HCT116 (cell line): ENCODE results near the gene MDFI. TPM values are rescaled to one million over a fixed set of nuclear protein-coding genes. Genes with fewer than 3 reads are reported as not detected.

Experiments
- ATAC-seq: fragments of 200-7000 bp; cut with Tn5 transposase; 2 replicates; pipeline ENCODE4 v1.9.1; 2020; ENCODE audit warnings: mild to moderate bottlenecking, moderate library complexity
- BruUV-seq: library from RNA; stranded (reverse); fragments of 400-500 nt; replicated peaks from 2 replicates; lab custom pipeline; 2021; lab: Mats Ljungman, UMichigan
- CTCF ChIA-PET: fragments of 300-600 bp; sonication (Branson Sonifier 250); formaldehyde crosslinking; loops from one replicate; lab custom pipeline; 2021; ENCODE audit warnings: antibody characterized with exemption; lab: Charles Lee
- POLR2A ChIA-PET: fragments of 300-600, 350-600 bp; sonication (Branson Sonifier 250); formaldehyde crosslinking; loops from one replicate; lab custom pipeline; 2021; ENCODE audit warnings: antibody characterized with exemption; lab: Charles Lee
- RAD21 ChIA-PET, 2 experiments: fragments of 300-600 bp; sonication (Branson Sonifier 250); formaldehyde crosslinking; loops; one replicate each; lab custom pipeline; 2023; ENCODE audit warnings: low total read pairs in 2 of 2; ENCODE audit not compliant: uncharacterized antibody in 2 of 2, unreplicated experiment in 2 of 2, low non-redundant PET in 1 of 2; lab: Charles Lee
- DNase-seq: peaks from one replicate; pipeline ENCODE4 v3.0.0-alpha.2; 2010; ENCODE audit warnings: low read depth, low spot score
- H2AFZ ChIP-seq: fragments of 200-600 bp; shearing (Covaris generic), sonication (generic); 2 replicates; pipeline ENCODE4 v1.6.1; 2017; ENCODE audit warnings: low read depth, mixed run types, mixed read lengths, antibody characterized with exemption, low read length; ENCODE audit not compliant: poor library complexity, severe bottlenecking
- H3K27ac ChIP-seq: 2 replicates; pipeline ENCODE4 v1.5.1; 2012; ENCODE audit warnings: low read depth, low read length
- H3K27me3 ChIP-seq: fragments of 200-600 bp; sonication (generic); 2 replicates; pipeline ENCODE4 v1.6.1; 2016; ENCODE audit warnings: mixed run types, low read length, mixed read lengths; ENCODE audit not compliant: insufficient read depth
- H3K36me3 ChIP-seq, 2 experiments: fragments of 200-500 bp in 1 of 2; fragments of 200-600 bp in 1 of 2; sonication (Bioruptor generic) in 1 of 2; sonication (generic) in 1 of 2; 2 replicates each; pipeline versions ENCODE4 v1.5.1 to v1.6.1; 2014 to 2016; ENCODE audit warnings: low read length in 2 of 2, inconsistent platforms in 1 of 2, mixed read lengths in 1 of 2, mixed run types in 1 of 2; ENCODE audit not compliant: insufficient read depth in 2 of 2, control insufficient read depth in 1 of 2
- H3K4me1 ChIP-seq, 2 experiments: fragments of 200-600 bp in 1 of 2; sonication (generic) in 1 of 2; 2 replicates each; pipeline versions ENCODE4 v1.5.1 to v1.6.1; 2012 to 2017; ENCODE audit warnings: low read length in 2 of 2, inconsistent platforms in 1 of 2, mild to moderate bottlenecking in 1 of 2, mixed read lengths in 1 of 2, mixed run types in 1 of 2, moderate library complexity in 1 of 2; ENCODE audit not compliant: insufficient read depth in 2 of 2, control insufficient read depth in 1 of 2
- H3K4me2 ChIP-seq: fragments of 200-600 bp; sonication (generic); 2 replicates; pipeline ENCODE4 v1.6.1; 2017; ENCODE audit warnings: mixed run types, low read length, mixed read lengths
- H3K4me3 ChIP-seq, 2 experiments: fragments of 200-600 bp in 1 of 2; sonication (generic) in 1 of 2; replicated peaks in 1 of 2; 2 replicates each; pipeline ENCODE4 v1.5.1; 2011 to 2016; ENCODE audit warnings: low read length in 2 of 2, control low read depth in 1 of 2, low read depth in 1 of 2, mild to moderate bottlenecking in 1 of 2, mixed read lengths in 1 of 2, mixed run types in 1 of 2
- H3K79me2 ChIP-seq: fragments of 200-600 bp; sonication (generic); 2 replicates; pipeline ENCODE4 v1.6.1; 2017; ENCODE audit warnings: mild to moderate bottlenecking, mixed run types, low read length, moderate library complexity, mixed read lengths; ENCODE audit not compliant: insufficient read depth
- H3K9ac ChIP-seq: fragments of 200-600 bp; sonication (generic); 2 replicates; pipeline ENCODE4 v1.6.1; 2016; ENCODE audit warnings: low read length, mixed read lengths
- H3K9me2 ChIP-seq: fragments of 200-600 bp; sonication (generic), shearing (Covaris generic); 2 replicates; pipeline ENCODE4 v1.6.1; 2017; ENCODE audit warnings: mixed run types, mild to moderate bottlenecking, moderate library complexity; ENCODE audit not compliant: insufficient read depth
- H3K9me3 ChIP-seq, 2 experiments: fragments of 200-500 bp in 1 of 2; fragments of 200-600 bp in 1 of 2; sonication (Bioruptor generic) in 1 of 2; sonication (generic) in 1 of 2; 2 replicates each; pipeline ENCODE4 v1.6.1; 2014 to 2017; ENCODE audit warnings: low read length in 2 of 2, mixed read lengths in 2 of 2, inconsistent platforms in 1 of 2, low read depth in 1 of 2, mild to moderate bottlenecking in 1 of 2, mixed run types in 1 of 2, moderate library complexity in 1 of 2; ENCODE audit not compliant: control insufficient read depth in 1 of 2, insufficient read depth in 1 of 2
- H4K20me1 ChIP-seq: fragments of 200-600 bp; sonication (generic), shearing (Covaris generic); 2 replicates; pipeline ENCODE4 v1.6.1; 2017; ENCODE audit warnings: mixed run types, mild to moderate bottlenecking, moderate library complexity; ENCODE audit not compliant: insufficient read depth
- EGR1 ChIP-seq: IDR thresholded peaks from 2 replicates; pipeline ENCODE4 v1.6.1; 2012; ENCODE audit warnings: low read depth
- ELF1 ChIP-seq: IDR thresholded peaks from 2 replicates; pipeline ENCODE4 v1.6.1; 2012; ENCODE audit warnings: low read depth, borderline replicate concordance
- EZH2 ChIP-seq: fragments of 200-600 bp; sonication (generic); IDR thresholded peaks from 2 replicates; pipeline ENCODE4 v1.6.1; 2017; ENCODE audit warnings: antibody characterized with exemption, mixed run types
- EZH2phosphoT487 ChIP-seq: fragments of 200-600 bp; IDR thresholded peaks from 2 replicates; pipeline ENCODE4 v1.6.1; 2018; ENCODE audit warnings: antibody characterized with exemption, borderline replicate concordance
- FOSL1 ChIP-seq: IDR thresholded peaks from 2 replicates; pipeline ENCODE4 v1.6.1; 2012; ENCODE audit warnings: low read depth
- MAX ChIP-seq: IDR thresholded peaks from 2 replicates; pipeline ENCODE4 v1.6.1; 2012
- SP1 ChIP-seq: IDR thresholded peaks from 2 replicates; pipeline ENCODE4 v1.6.1; 2012; ENCODE audit warnings: low read depth
- intact Hi-C: fragments of 100-400 bp; cut with micrococcal nuclease; formaldehyde crosslinking; loops from 2 replicates; pipeline ENCODE4 v1.10.0; 2022
- total RNA-seq: library from RNA; stranded (reverse); gene quantifications from one replicate; pipeline ENCODE4 v1.2.1, GENCODE V29; 2021; ENCODE audit not compliant: unreplicated experiment

Gene MDFI
- total RNA-seq, 1 experiment from 2014 or later: 35.5 TPM

GRCh38 chr6:41642090-41642959, 4.1 kb downstream of the MDFI start:
- intact Hi-C loops: no loop called here
- Histone ChIP-seq H4K20me1 (no peaks in the 10 kb centered on the region), H3K4me1 (peaks cover 11 to 23% of the 10 kb centered on the region in 2 experiments), H3K79me2 (peaks cover 8% of the 10 kb centered on the region; the same call in 1 of the 2 replicates), H3K9me2 (no peaks in the 10 kb centered on the region), H3K9ac (no peak overlapping the region), H3K4me2 (no peak overlapping the region), H3K4me3 (no peak overlapping the region), H3K27me3 (no peaks in the 10 kb centered on the region), H3K27ac (no peak overlapping the region), H3K9me3 (no peaks in the 10 kb centered on the region), H3K36me3 (0 out of 4 replicates have a peak, but pooled peaks cover 3 to 5% of the 10 kb centered on the region in 2 experiments), H2AFZ (no peak overlapping the region)
- no TSS peak for BruUV-seq
- no peak for TF ChIP-seq MAX
- no peak for TF ChIP-seq ELF1
- TF ChIP-seq EZH2: no peak
- no peak for TF ChIP-seq SP1
- no peak for TF ChIP-seq FOSL1
- TF ChIP-seq EGR1: no peak
- no peak for TF ChIP-seq EZH2phosphoT487
- ChIA-PET CTCF (no interaction called here), RAD21 (no interaction called here), POLR2A (no interaction called here)
- ATAC-seq (no peak), DNase-seq (no peak)
